HL-60 (cell line): Measurements from ENCODE around the gene LAMA3.

Source experiments
- CTCF ChIP-seq: IDR thresholded peaks from one replicate; pipeline ENCODE4 v1.5.1; 2011; ENCODE audit warnings: low read length, control low read depth, inconsistent platforms; ENCODE audit not compliant: insufficient read depth
- GABPA ChIP-seq: IDR thresholded peaks from 2 replicates; pipeline ENCODE4 v1.6.1; 2012; ENCODE audit warnings: low read depth
- REST ChIP-seq: IDR thresholded peaks from 2 replicates; pipeline ENCODE4 v1.6.1; 2012; ENCODE audit warnings: low read depth; ENCODE audit not compliant: insufficient replicate concordance
- SPI1 ChIP-seq: IDR thresholded peaks from 2 replicates; pipeline ENCODE4 v1.6.1; 2012; ENCODE audit warnings: low read depth, mild to moderate bottlenecking, borderline replicate concordance

- TF ChIP-seq CTCF, result no peak
- TF ChIP-seq REST, result no peak
- no peak for TF ChIP-seq GABPA
- TF ChIP-seq SPI1, result no peak
Observed at GRCh38 chr18:23983112-23983511, 293.9 kb downstream of the LAMA3 start.
